Fibroblast of mammary gland (primary cell): ENCODE measurements around the gene TMC1.

Experiments used
- DNase-seq: peaks from one replicate; pipeline ENCODE4 v3.0.0-alpha.2; 2010; ENCODE audit warnings: low read depth
- H3K4me3 ChIP-seq: 2 replicates; pipeline ENCODE4 v1.5.1; 2011; ENCODE audit warnings: low read depth, mild to moderate bottlenecking, low read length, moderate library complexity; ENCODE audit not compliant: control insufficient read depth
- CTCF ChIP-seq: conservative IDR thresholded peaks from 2 replicates; pipeline ENCODE4 v1.5.1; 2011; ENCODE audit warnings: low read depth, low read length, inconsistent platforms; ENCODE audit not compliant: control insufficient read depth, insufficient read depth

Gene TMC1

GRCh38 chr9:72596451-72597180, 75.2 kb downstream of the TMC1 start:
- no peak overlapping the region for H3K4me3 ChIP-seq
- TF ChIP-seq CTCF = no peak
- no peak for DNase-seq

- DNase-seq = no peak
- TF ChIP-seq CTCF = no peak
- no peak overlapping the region for H3K4me3 ChIP-seq
These were observed 75.7 kb downstream of the TMC1 start for GRCh38 chr9:72597181-72597517.

GRCh38 chr9:72597601-72598000, 76.2 kb downstream of the TMC1 start:
- no peak overlapping the region for H3K4me3 ChIP-seq
- no peak for DNase-seq
- TF ChIP-seq CTCF = no peak

GRCh38 chr9:72598639-72599038, 77.2 kb downstream of the TMC1 start:
- no peak for DNase-seq
- no peak overlapping the region for H3K4me3 ChIP-seq
- no peak for TF ChIP-seq CTCF

- no peak overlapping the region for H3K4me3 ChIP-seq
- no peak for DNase-seq
- no peak for TF ChIP-seq CTCF
These were observed 78.6 kb downstream of the TMC1 start for GRCh38 chr9:72599874-72600534.

GRCh38 chr9:72600671-72601070, 79.3 kb downstream of the TMC1 start:
- DNase-seq = peak; percentile 55
- no peak for TF ChIP-seq CTCF
- no peak overlapping the region for H3K4me3 ChIP-seq
